Stimulated activated CD8-positive, alpha-beta memory T cell treated with anti-CD3 and anti-CD28 coated beads, Interleukin-15, amount 100 ng/mL, for 4 hours (primary cell): Measurements from ENCODE around the gene C1orf216.
"Not testable (repeated sequence)": the region's sequence is repeated elsewhere in the genome, so short reads cannot be mapped to it uniquely, and the experiment has no call there.

Experiments
- DNase-seq, 2 donors: peaks; one replicate each; pipeline ENCODE4 v3.0.0-alpha.2; 2020; ENCODE audit warnings: low read depth in 2 of 2

C1orf216 gene, protein sequence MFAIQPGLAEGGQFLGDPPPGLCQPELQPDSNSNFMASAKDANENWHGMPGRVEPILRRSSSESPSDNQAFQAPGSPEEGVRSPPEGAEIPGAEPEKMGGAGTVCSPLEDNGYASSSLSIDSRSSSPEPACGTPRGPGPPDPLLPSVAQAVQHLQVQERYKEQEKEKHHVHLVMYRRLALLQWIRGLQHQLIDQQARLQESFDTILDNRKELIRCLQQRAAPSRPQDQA

DNA sequence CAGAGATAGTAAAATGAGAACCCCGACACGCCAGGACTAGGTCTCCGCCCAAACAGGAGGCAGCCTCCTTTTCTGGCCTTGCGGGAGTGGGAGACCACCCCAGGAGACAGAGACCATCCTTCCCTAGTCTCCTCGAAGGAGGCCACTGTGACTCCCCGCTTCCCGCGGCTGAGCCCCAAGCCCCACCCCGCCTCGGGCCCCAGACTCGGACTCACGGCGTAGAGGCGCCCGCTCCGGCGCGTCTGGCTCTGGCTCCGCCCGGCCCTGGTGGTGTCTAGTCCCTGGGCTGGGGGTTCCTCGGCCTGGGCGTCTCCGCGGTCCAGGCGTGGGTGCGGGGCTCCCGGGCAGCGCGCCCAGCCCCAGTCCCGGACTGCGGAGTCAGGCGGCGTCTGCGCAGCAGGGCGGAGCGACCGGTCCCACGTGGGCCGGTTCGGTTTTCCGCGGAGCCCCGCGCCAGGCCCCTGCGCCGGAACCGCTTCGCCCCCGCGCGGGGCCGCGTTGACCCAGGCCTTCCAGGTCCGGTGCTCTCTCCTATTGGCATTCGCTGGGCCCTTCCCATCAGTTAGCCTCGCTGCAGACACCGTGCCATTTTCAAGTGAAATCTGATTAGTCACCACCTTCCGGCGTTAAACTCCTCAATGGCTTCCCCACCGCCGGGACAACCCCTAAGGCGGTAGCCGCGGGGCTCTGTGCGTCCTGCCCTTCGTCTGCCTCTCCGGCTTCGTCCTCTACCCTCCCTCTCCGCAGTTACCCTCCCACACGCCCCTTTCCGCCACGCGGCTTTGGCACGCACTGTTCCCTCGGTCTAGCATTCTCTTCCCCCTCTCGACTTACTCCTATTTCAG is at the start of gene C1orf216:
TSS of gene C1orf216 (minus strand) at position 393 of the 845 bp plus-strand sequence. CDS start 2,563 bp downstream, outside the sequence.
- DNase-seq = peak; percentile 70 to 76

DNA sequence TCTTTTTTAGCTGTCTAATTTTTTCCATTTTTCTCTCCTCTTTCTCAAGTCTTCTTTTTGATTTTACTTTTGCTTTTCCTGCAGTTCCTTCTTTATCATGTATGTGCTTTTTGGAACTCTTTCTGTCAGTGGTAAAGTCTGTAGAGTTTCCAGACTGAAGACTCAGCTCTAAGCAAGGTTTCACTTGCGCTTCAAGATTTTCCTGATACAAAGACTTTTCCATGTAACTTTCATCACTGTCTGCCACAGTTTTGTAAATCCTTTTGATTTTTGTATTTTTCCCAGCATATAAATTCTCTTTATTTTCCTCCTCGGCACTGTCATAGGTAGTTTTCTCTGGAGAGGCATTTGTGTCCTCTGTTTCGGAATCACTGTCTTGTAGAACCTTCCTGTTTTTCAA is 45.6 kb upstream of the C1orf216 start:
- DNase-seq = no peak

DNA sequence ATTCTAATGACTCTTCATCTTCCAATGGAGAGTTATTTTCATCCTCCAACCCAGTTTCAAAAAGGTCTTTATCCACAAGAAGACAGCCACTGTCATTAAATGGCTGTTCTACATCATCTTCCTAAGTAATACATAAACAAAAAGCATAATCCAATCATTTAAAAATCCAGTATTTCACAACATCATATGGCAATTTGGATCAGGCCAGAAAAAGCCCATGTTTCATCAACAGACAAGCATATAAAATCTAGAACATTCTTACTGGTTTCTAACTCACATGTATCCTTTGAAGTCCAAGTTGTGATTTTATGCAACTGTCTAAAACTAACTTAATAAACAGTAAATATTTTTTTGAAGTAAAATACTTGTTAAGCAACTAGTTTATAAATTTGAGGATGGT is 44.5 kb upstream of the C1orf216 start:
- DNase-seq = no peak

DNA sequence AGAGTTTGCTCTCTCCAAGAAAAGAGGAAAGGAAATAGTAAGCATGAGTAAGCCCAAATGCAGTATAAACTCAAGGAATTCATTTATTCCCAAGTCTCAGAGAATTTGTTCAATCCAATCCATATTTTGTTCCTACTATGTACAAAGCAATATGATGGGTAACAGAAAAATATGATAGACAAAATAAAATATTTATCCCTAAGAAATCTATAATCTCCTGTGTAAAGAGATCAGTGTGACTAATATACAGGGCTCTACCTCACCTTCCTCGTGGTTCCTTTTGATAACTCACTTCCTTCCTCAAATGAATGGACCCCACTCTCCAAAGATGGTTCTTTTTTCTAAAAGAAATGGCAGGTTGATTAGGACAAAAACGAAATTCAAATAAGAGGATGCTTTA is 43.5 kb upstream of the C1orf216 start:
- DNase-seq = no peak

DNA sequence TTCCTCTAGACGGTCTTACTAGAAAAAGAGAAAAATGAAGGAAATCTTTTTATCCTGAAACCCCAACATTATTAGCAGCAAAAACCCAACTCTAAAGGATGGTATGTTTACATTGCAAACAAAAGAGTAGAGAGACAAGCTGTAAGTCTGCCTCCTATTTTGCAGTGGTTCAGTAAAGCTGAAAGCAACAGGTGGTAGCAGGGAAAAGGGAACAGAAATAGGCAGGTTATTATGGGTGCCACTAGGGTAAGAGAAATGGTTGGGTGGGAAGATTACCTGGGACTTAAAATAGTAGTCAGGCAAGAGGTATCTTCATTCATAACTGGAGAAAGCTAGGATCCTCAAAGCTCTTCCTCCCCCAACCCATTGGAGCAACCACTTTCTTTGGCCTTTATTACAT is 37.4 kb upstream of the C1orf216 start:
- DNase-seq = no peak

DNA sequence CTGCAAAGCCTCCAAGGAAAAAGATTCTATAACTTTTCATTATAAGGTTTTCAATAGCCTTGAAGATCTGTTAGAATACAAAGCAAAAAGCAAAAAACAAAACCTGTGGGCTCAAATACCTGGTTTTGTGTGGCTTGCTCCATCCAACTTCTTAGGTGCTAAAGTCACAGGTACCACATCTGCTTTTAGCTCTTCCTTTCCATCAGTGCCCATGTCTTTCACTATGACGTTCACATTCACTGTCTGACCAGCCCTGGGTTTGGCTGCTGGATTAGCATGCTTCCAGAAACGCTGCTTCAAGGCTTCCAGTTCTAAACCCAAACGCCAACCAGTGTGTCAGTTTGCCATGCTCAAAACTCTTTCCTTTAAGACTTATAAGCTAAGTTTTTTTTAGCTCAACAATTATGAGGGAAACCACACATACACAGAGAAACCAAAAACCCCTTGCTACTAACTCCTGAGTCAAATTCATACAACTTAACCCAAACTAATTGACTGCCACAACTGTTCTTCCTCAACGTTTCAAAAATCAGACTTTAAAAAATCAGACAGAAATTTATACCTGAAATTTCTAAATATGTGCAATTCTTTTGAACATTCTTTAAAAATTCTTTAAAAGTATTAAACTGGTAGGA is 35.1 kb upstream of the C1orf216 start:
- no peak for DNase-seq

DNA sequence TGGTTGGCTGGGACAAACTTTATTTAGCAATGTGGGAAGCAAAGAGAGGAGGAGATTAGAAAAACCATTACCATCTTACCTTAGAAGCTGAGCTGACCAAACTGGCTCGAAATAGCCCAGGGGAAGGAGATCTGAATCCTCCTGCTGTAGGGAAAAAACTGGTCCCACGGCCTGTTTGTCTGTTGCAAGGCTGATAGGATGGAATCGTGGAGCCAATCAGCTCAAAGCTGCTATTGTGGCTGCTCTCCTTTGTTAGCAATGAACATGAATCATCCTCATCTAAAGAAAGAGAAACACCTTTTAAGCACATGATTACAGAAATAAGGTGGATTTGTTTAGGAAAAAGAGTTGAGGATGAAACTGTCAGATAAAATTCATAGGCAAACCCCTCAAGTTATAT is 29.6 kb upstream of the C1orf216 start:
- DNase-seq = no peak

DNA sequence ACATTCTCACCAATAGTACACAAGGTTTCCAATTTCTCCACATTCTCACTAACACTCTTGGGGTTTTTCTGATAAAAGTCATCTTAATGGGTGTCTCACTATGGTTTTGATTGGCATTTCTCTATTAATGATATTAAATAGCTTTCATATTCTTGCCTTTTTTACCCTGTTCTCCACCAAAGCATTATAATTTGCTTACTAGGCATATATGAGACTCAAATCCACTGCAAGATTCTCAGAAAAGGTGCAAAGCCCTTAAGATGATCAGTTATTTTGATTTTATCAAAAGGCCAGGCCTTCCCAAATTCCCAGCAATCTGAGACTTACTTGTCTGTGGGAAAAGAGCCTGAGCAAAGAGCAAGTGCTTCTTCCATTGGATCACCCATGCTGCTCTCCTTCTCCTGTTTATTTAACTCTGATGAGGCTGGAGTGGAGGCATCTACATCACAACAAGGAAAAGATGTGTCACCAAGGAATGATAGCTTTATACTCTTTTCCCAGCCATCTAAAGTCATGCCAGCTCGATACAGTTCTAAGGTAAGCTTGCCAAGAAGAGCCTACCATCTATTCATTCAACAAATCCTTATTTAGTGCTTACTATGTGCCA is 26.5 kb upstream of the C1orf216 start:
- no peak for DNase-seq

DNA sequence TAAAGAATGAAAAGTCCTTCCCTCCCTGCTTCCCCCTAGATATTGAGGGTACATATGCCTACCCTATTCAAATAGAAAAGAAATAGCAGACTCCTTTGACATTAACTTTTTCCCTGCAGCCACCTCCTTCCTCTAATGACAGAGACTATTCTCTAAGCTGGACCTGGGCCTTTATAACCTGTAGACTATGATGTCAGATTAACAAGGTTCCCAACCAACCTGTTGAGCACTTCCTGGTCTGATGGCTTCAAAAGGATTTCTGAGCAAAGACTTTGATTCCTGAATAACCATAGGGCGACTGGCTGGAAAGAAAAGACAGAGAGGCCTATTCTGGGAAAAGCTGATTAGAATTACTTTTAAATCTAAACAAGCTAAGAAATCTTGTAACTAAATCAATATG is 18.4 kb upstream of the C1orf216 start:
- DNase-seq = no peak

DNA sequence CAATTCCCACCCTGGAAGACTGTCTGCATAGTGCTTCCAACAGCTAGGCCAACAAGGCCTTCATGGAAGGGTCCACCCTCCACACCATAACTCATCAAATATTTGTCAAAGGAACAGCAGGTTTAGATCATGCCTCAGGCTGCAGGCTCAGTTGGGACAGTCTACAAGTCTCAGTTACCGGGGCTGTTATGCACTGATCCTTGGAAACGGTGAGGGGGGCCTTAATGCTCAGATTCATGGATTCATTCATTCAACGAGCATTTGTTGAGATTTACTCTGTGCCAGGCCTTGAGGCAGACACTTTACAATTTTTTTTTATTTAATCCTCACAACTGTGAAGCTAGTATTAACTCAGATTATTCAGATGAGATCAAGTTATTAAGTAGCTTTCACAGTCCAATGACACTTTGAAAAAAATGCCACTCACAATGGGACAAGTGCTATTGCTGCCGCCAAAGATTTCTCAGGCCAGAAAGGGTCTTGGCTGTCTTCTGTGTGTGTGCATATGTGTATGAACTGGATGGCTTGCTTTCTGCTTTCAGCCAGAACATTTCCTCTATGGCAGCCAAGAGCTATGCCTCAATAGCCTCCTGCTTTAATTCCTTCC is 8.9 kb upstream of the C1orf216 start:
- no peak for DNase-seq

DNA sequence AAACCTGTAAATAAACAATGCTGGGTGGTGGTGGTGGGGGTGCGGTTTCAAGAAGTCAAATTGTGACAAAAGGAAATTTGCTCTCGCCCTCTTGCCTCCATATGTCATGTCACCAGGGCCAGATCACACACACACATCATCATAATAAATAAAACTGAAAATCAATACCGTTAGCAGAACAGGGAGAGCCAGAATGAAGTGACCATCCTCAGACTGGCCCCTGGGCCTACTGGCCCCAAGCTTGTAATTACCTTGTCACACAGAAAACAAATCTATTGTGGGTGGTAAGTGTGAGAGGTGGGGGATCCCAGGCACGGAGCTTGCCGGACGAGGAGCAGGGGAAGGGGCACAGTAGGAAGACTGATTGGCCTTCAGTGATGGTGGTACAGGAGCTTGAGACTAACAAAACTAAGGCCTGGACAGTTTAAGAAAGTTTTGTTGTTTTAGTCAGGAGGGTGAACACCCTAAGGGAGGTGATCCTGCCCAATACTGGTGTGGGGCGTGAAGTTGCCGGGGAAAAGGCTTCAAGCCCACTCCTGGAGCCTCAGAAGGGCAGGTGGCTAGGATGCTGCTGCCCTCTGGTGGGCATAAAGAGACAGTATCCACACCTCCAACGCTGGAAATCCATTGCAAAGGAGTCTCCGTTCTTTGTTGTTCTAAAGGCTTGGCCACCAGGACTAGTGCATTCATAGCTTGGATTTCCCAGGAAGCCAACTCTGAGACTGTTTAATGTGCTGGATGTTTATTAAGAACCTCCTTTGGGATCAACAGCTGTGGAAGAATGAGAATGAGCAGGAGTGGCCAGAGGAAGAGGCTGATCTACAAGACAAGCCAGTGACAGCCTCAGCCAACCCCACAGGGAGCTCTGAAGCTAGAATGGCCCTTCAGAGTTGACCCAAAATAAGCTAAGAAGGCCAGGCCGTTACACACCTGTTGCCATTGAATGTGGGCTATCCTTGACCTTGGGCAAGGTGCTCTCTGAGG is 8.1 kb upstream of the C1orf216 start:
- peak in 1 of 2 donors; percentile 21 for DNase-seq

DNA sequence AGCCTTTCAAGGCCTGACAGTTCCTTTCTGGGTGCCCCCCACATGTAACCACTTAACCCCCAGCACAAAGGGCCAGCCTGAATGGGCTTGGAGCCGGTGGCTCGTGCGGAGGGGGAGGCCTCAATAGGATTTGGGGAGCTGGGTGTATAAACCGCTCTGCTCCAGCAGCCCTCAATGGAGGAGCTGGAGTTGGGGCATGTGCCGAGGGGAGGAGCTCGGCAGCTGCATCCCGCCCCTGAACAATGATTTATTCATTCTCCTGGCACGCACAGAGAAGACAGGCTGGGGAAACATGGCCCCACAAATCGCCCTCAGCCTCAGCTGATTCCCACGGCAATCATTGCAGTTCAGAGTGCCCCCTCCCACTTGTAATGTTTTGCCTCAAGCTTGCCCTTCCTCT is 6.9 kb upstream of the C1orf216 start:
- DNase-seq = no peak

DNA sequence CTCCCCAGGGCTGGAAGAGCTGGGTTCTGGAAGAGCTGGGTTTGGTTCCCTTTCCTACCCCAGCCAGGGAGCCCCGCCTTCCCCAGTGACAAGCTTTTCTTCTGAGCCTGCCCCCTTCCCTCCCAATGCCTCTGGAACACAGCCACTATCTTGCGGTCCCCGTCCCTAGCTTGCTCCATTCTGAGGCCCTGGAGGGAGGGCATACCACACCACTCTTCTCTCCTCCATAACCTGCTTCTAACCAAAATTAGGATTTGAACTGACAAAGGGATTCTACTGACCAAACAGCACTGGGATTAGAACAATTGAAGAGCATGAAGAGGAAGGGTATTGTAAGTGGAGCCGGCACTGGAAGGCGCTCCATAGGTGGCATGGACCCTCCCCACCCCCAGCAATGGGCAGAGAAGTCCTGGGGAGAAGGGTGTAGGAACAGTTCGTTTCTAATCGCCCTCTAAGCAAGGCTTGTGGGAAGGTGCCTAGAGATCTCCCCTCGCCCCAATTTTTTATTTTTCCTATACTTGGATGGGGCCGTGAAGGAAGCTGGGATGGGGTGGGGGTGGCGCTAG is 690 bp downstream of the C1orf216 start:
- DNase-seq = no peak

DNA sequence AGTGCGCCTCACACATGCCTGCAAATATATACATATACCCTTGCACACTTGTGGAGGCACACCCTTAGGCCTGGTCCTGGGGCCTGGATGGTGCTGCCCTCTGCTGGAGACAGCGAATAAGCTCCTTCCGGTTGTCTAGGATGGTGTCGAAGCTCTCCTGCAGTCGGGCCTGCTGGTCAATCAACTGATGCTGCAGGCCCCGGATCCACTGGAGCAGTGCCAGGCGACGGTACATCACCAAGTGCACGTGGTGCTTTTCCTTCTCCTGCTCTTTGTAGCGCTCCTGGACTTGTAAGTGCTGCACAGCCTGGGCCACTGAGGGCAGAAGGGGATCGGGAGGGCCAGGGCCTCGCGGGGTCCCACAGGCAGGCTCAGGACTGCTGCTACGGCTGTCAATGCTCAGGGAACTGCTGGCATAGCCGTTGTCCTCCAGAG is 3.1 kb downstream of the C1orf216 start:
- peak; percentile 29 to 50 for DNase-seq

DNA sequence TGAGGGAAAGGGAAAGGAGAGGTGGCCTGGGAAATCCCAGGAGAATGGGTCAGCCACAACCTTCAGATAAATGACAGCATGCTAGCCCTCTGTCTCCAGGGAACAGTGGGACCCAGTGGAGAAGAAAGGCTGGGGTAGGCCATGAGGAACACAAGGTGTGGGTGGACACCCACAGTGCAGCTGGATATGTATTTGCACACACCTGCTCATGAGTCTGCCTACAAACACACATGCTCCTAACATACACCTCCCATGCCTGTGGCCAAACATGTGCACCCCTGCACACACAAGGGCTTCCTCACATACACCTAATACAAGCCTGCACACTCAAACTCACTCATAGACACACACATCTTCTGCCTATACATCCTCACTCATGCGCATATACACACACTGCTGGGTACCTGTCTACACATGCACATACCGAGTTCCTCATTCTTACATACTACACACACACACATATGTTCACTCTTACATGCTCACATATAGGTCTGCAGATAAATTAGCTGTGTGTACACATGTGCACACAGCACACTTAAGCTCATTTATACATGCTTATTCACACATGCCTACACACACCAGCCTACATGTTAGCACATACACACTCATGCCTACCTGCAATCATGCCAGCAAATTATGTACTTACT is 3.6 kb downstream of the C1orf216 start:
- DNase-seq = no peak

DNA sequence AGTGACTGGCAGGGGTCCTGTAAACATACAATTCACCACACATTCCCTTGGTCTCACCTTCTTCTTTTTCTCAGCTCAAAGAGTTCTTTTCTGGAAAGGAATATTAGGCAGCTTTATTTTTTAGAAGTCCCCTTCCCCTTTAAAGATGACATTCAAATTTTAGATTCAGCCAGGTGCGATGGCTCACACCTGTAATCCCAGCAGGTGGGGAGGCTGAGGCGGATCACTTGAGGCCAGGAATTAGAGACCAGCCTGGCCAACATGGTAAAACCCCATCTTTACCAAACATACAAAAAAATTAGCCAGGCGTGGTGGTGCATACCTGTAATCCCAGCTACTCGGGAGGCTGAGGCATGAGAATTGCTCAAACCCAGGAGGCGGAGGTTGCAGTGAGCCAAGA is 7.6 kb downstream of the C1orf216 start:
- DNase-seq = not testable (repeated sequence)

DNA sequence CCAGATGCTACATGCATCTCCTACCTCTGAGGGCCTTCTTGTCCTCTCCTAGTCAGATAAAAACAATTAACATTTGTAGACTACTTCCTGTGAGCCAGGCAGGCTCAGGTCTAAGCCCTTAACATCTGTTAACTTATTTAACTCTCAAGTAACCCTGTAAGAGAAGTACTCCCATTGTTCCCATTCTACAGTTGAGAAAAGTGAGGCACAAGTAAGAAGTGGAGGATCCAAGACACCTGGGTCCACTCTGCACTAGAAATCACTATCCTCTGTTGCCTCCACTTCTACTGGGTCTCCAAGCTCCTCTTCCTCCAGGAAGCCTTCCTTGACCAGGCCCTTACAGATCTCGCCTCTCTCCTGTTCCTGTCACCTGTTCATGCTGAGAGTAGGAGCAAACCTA is 9.7 kb downstream of the C1orf216 start:
- no peak for DNase-seq

DNA sequence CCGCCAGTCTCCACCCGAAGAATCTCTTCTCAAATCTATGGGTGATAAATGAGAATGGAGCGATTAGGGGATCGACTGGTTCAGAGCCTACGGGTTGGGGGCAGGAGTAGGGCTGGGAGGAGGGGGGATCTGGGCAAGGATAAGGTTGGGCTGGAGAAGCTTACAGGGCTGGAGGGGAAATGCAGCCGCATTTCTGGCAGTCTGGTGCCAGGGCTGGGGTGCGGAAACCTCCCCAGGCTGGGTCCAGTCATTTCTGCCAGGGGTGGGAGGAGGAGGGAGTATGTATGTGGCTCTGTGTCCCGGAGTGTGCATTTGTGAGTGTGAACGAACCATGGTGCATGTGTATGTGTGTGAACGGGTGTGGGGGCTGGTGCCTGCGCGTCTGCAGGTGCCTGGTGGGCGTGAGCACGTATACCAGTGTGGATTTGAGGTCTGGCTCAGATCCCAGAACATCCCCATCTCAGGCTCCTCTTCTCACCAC is 10.2 kb downstream of the C1orf216 start:
- no peak for DNase-seq

DNA sequence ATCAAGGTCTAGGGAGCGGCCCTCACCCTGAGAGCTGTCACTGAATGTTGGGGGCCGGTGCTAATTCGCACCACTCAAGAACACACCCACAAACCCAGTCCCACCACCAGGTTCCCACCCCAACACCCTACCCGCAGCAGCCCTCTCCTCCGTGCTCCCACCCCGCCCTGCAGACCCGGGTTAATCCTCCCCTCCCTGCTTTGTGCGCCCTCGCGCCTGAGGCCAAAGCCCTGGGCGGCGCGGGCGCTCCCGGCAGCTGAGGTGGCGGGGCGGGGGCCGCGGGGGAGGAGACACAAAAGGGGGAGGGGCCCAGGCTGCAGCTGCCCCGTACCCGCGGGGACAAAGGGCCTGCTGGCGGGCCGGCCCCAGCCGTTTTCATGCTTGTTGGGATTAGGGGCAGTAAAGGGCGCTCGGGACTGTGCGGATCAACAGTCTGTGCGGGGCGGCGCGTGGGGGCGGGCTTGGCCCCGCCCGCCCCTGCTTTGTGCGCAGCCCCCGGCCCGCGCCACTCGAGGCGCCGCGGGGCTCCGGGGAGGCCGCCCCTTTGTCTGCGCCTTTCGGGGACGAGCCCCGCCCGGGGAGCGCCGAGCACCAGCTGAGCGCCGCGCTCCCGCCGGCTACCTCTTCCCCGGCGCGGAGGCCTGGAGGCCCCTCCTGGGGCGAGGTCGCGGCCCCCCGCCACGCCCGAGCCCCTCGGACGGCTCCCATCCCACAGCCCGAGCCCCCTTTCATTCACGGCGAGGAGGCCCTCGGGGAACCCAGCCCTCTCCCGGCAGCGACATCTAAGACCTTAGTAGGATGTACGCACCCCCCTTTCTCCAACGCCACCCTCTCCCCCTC is 10.9 kb downstream of the C1orf216 start:
- DNase-seq = no peak
